Measurements from ENCODE around the gene IL16. TPM values are rescaled to one million over a fixed set of nuclear protein-coding genes. Genes with fewer than 3 reads are reported as not detected.
A peak's percentile ranks its signal among the peaks of the same experiment; 100 is the strongest.

Gene IL16
- total RNA-seq, 3 donors from 2014 or later: 11.1 to 40.5 (median 20.3) TPM

- TF ChIP-seq POLR2AphosphoS5 (IDR thresholded peaks at IDR 0.05): peak in 2 of 3 donors; percentile 17 to 56
- no peak for TF ChIP-seq POLR2A (IDR thresholded peaks at IDR 0.05)
- no peaks in the 10 kb centered on the region for H3K27me3 ChIP-seq
- no peak overlapping the region for H3K4me3 ChIP-seq
- H3K36me3 ChIP-seq: no peaks in the 10 kb centered on the region
- peaks cover 0 to 24% of the 10 kb centered on the region in 2 donors for H3K9me3 ChIP-seq
- no peak for DNase-seq (ENCODE audit: low spot score in 2 of 2)
- H3K4me1 ChIP-seq: no peaks in the 10 kb centered on the region
- intact Hi-C loops (cut with DNase I; ENCODE audit: low total_unique reads): no loop called here
- H3K27ac ChIP-seq: peak overlapping the region in 1 of 2 donors; percentile 49
Observed at GRCh38 chr15:81209635-81210034, 13.0 kb downstream of the IL16 start.

- intact Hi-C loops (cut with DNase I; ENCODE audit: low total_unique reads): no loop called here
- no peaks in the 10 kb centered on the region for H3K36me3 ChIP-seq
- no peak overlapping the region for H3K27ac ChIP-seq
- H3K27me3 ChIP-seq: no peaks in the 10 kb centered on the region
- peaks cover 0 to 33% of the 10 kb centered on the region in 2 donors for H3K9me3 ChIP-seq
- TF ChIP-seq, protein P1, sequence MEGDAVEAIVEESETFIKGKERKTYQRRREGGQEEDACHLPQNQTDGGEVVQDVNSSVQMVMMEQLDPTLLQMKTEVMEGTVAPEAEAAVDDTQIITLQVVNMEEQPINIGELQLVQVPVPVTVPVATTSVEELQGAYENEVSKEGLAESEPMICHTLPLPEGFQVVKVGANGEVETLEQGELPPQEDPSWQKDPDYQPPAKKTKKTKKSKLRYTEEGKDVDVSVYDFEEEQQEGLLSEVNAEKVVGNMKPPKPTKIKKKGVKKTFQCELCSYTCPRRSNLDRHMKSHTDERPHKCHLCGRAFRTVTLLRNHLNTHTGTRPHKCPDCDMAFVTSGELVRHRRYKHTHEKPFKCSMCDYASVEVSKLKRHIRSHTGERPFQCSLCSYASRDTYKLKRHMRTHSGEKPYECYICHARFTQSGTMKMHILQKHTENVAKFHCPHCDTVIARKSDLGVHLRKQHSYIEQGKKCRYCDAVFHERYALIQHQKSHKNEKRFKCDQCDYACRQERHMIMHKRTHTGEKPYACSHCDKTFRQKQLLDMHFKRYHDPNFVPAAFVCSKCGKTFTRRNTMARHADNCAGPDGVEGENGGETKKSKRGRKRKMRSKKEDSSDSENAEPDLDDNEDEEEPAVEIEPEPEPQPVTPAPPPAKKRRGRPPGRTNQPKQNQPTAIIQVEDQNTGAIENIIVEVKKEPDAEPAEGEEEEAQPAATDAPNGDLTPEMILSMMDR (IDR thresholded peaks at IDR 0.05): no peak
- peak in 1 of 3 donors; percentile 36 for TF ChIP-seq POLR2AphosphoS5 (IDR thresholded peaks at IDR 0.05)
- no peaks in the 10 kb centered on the region for H3K4me1 ChIP-seq
- no peak overlapping the region for H3K4me3 ChIP-seq
- DNase-seq (ENCODE audit: low spot score in 2 of 2): no peak
Observed at GRCh38 chr15:81211376-81211775, 14.7 kb downstream of the IL16 start.

DNA sequence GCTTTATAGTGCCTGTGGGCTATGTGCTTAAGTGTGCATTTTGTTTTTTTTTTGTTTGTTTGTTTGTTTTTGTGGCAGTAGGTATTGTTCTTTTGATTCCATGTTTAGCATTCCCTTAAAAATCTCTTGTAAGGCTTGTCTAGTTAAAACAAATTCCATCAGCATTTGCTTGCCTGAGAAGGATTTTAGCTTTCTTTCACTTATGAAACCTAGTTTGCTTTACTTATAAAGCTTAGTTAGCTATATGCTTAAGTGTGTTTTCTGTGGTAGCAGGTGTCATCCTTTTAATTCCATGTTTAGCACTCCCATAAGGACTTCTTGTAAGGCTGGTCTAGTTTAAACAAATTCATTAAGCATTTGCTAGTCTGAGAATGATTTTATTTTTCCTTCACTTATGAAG is 17.3 kb downstream of the IL16 start:
- Histone ChIP-seq H3K4me3 (no peak overlapping the region), H3K36me3 (no peaks in the 10 kb centered on the region), H3K4me1 (no peaks in the 10 kb centered on the region), H3K27ac (no peak overlapping the region), H3K27me3 (no peaks in the 10 kb centered on the region), H3K9me3 (peaks cover 0 to 21% of the 10 kb centered on the region in 2 donors)
- no peak for TF ChIP-seq POLR2AphosphoS5 (IDR thresholded peaks at IDR 0.05)
- TF ChIP-seq, protein P1 (IDR thresholded peaks at IDR 0.05): no peak
- TF ChIP-seq POLR2A (IDR thresholded peaks at IDR 0.05): no peak
- intact Hi-C loops (cut with DNase I; ENCODE audit: low total_unique reads): no loop called here
- no peak for DNase-seq (ENCODE audit: low spot score in 2 of 2)

DNA sequence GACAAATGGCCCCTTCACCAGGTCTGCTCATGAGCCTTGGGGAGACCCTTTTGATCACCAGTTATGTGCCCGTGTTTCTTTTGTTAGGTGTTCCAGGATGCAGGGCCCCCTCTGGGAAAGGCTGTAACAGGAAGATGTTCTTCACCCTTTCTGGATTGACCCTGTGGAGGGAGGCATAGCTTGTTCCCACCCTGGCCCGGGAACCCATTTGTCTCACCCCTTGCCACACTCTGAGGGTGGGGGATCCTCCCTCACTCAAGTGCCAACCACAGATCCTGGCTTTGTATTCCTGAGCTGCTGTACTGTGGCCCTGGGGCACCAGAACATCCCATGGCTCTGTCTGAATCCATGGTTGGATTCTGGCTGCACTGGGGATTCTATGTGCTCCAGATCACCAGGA is 18.9 kb downstream of the IL16 start:
- no peak for DNase-seq (ENCODE audit: low spot score in 2 of 2)
- TF ChIP-seq POLR2A (IDR thresholded peaks at IDR 0.05) (no peak), POLR2AphosphoS5 (IDR thresholded peaks at IDR 0.05) (no peak)
- TF ChIP-seq, protein P1 (IDR thresholded peaks at IDR 0.05): no peak
- no peak overlapping the region for H3K27ac ChIP-seq
- intact Hi-C loops (cut with DNase I; ENCODE audit: low total_unique reads): no loop called here
- no peaks in the 10 kb centered on the region for H3K27me3 ChIP-seq
- H3K4me3 ChIP-seq: no peak overlapping the region
- H3K36me3 ChIP-seq: no peaks in the 10 kb centered on the region
- peaks cover 0 to 21% of the 10 kb centered on the region in 2 donors for H3K9me3 ChIP-seq
- no peaks in the 10 kb centered on the region for H3K4me1 ChIP-seq

DNA sequence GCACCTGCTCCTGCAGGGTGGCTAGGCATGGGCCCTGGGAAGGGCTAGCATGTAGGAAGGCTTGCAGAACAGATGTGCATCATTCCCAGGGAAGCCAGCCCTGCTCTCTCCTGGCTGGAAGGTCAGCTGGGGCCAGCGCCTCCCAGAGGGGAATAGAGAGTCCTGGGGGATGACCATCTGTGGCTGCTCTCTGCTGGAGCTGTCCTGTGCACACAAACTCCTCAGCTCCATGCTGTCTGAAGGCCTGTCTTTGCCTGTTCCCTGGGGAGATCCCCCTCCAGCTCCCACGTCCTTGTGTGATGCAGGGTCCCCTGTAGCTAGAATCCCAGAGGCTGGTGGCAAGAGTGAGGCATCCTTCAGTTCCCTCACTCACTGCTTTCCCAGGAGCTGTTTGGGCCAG is 19.3 kb downstream of the IL16 start:
- Histone ChIP-seq H3K27ac (no peak overlapping the region), H3K4me3 (no peak overlapping the region), H3K36me3 (no peaks in the 10 kb centered on the region), H3K27me3 (no peaks in the 10 kb centered on the region), H3K9me3 (peaks cover 0 to 21% of the 10 kb centered on the region in 2 donors), H3K4me1 (no peaks in the 10 kb centered on the region)
- TF ChIP-seq POLR2AphosphoS5 (IDR thresholded peaks at IDR 0.05) (no peak), POLR2A (IDR thresholded peaks at IDR 0.05) (no peak)
- TF ChIP-seq, protein P1 (IDR thresholded peaks at IDR 0.05): no peak
- intact Hi-C loops (cut with DNase I; ENCODE audit: low total_unique reads): no loop called here
- no peak for DNase-seq (ENCODE audit: low spot score in 2 of 2)

DNA sequence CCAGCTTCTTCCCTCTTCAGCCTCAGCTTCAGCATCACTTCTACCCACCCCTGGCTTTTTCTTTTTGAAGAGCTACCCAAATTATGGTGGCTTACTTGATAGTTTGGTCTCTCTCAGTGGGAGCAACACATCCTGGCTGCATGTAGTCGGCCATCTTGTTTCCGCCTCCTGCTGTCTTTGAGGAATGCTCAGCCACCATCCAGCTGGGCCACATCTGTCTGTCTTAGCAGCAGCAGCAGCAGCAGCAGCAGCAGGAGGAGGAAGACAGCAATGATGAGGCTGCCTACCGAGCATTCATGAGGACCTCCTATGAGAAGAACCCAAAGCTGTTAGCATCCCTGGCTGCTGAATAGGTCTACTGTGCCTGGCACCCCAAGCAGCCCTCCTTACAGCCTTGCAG is 19.7 kb downstream of the IL16 start:
- Histone ChIP-seq H3K27ac (no peak overlapping the region), H3K4me1 (no peaks in the 10 kb centered on the region), H3K36me3 (no peaks in the 10 kb centered on the region), H3K9me3 (peaks cover 0 to 21% of the 10 kb centered on the region in 2 donors), H3K27me3 (no peaks in the 10 kb centered on the region), H3K4me3 (no peak overlapping the region)
- DNase-seq (ENCODE audit: low spot score in 2 of 2): no peak
- intact Hi-C loops (cut with DNase I; ENCODE audit: low total_unique reads): no loop called here
- no peak for TF ChIP-seq POLR2AphosphoS5 (IDR thresholded peaks at IDR 0.05)
- no peak for TF ChIP-seq POLR2A (IDR thresholded peaks at IDR 0.05)
- TF ChIP-seq, protein P1 (IDR thresholded peaks at IDR 0.05): no peak

All from breast epithelium (tissue), 4 donors.